ENCODE data around the gene OPN3. TPM values are rescaled to one million over a fixed set of nuclear protein-coding genes. Genes with fewer than 3 reads are reported as not detected.
A peak's percentile ranks its signal among the peaks of the same experiment; 100 is the strongest.

OPN3 gene
- total RNA-seq, 2 donors from 2014 or later, result 11.7 to 39.1 TPM

DNA sequence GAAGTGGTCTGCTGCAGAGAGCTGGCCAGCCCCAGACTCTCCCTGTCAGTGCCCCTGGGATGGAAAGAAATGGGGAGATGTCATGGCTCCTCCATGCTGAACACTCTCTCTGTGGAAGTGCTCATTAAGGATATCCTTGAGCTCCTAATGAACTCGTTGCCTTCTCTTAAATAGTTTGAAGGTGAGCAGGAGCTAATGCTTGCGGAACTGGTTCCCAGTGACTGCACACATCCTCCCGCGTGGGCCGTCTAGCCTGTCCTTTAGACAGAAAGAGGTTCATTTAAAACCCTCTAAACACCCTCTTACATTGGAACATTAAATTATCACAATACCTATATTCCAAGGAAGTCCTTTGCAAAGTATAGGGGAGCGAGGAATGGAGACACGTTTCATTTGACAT, 6.0 kb upstream of the OPN3 start:
- DNase-seq, result no peak
- H3K27me3 ChIP-seq, result no peaks in the 10 kb centered on the region
- no peaks in the 10 kb centered on the region for H3K9me3 ChIP-seq
- H3K9ac ChIP-seq (ENCODE audit: low read depth in 2 of 2, low read length in 2 of 2), result no peak overlapping the region
- H3K4me1 ChIP-seq, result no peaks in the 10 kb centered on the region
- no peak overlapping the region for H3K4me3 ChIP-seq
- TF ChIP-seq, protein P1, sequence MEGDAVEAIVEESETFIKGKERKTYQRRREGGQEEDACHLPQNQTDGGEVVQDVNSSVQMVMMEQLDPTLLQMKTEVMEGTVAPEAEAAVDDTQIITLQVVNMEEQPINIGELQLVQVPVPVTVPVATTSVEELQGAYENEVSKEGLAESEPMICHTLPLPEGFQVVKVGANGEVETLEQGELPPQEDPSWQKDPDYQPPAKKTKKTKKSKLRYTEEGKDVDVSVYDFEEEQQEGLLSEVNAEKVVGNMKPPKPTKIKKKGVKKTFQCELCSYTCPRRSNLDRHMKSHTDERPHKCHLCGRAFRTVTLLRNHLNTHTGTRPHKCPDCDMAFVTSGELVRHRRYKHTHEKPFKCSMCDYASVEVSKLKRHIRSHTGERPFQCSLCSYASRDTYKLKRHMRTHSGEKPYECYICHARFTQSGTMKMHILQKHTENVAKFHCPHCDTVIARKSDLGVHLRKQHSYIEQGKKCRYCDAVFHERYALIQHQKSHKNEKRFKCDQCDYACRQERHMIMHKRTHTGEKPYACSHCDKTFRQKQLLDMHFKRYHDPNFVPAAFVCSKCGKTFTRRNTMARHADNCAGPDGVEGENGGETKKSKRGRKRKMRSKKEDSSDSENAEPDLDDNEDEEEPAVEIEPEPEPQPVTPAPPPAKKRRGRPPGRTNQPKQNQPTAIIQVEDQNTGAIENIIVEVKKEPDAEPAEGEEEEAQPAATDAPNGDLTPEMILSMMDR (IDR thresholded peaks at IDR 0.05), result no peak
- intact Hi-C loops (cut with DNase I), result no loop called here
- no peaks in the 10 kb centered on the region for H3K36me3 ChIP-seq
- H3K27ac ChIP-seq, result no peak overlapping the region

DNA sequence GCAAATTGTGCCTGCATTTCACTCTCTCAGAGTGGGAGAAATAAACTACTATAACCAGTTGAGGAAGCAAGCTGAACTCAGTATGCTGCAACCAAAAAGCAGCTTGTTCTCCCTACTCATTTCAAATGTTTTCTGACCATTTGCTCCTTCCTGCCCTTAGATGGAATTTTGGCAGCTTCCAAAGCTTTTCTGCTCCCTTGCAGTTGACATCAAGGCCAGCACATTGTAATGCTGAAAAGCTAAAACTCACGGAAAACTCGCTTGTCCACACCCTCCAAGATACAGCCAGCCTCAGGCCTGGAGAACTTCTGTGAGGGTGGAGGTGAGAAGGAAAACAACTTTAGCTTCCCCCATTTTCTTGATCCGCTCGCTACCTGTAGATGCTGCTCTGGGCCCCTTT, 5.0 kb upstream of the OPN3 start:
- H3K4me1 ChIP-seq, result no peaks in the 10 kb centered on the region
- intact Hi-C loops (cut with DNase I), result no loop called here
- no peak overlapping the region for H3K27ac ChIP-seq
- no peak overlapping the region for H3K4me3 ChIP-seq
- no peaks in the 10 kb centered on the region for H3K27me3 ChIP-seq
- no peaks in the 10 kb centered on the region for H3K9me3 ChIP-seq
- H3K36me3 ChIP-seq, result no peaks in the 10 kb centered on the region
- TF ChIP-seq, protein P1 (IDR thresholded peaks at IDR 0.05), result no peak
- no peak overlapping the region for H3K9ac ChIP-seq (ENCODE audit: low read depth in 2 of 2, low read length in 2 of 2)
- DNase-seq, result no peak

DNA sequence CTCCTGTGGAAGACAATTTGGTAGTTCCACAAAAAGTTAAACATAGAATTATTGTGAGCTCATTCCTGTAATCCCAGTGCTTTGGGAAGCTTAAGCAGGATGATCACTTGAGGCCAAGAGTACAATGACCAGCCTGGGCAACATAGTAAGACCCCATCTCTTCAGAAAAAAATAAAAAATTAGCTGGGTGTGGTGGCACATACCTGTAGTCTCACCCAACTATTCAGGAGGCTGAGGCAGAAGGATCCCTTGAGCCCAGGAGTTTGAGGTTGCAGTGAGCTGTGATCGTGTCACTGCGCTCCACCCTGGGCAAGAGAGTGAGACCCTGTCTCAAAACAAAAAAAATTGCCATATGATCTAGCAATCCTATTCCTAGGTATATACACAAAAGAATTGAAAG, 4.1 kb upstream of the OPN3 start:
- Histone ChIP-seq H3K27me3 (no peaks in the 10 kb centered on the region), H3K4me1 (no peaks in the 10 kb centered on the region), H3K36me3 (no peaks in the 10 kb centered on the region), H3K4me3 (no peak overlapping the region), H3K9ac (ENCODE audit: low read depth in 2 of 2, low read length in 2 of 2) (no peak overlapping the region), H3K9me3 (no peaks in the 10 kb centered on the region), H3K27ac (no peak overlapping the region)
- DNase-seq, result no peak
- TF ChIP-seq, protein P1 (IDR thresholded peaks at IDR 0.05), result no peak
- intact Hi-C loops (cut with DNase I), result no loop called here

DNA sequence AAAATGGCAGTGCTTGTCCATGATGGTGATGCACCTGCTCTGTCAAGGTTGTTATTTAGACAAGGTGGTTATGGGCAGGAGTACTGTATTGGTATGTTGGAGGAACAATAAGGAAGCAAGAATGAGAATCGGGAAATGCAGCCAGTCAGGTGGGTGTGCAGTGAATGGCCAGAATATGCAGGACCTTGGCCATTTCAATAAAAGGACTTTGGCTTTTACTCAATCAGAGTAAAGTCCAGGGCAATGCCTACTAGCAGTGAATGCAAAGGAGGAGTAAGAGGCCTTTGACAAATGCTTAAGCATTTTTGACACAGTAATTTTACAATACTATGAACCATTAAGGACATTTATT, 2.4 kb upstream of the OPN3 start:
- H3K9ac ChIP-seq (ENCODE audit: low read depth in 2 of 2, low read length in 2 of 2), result no peak overlapping the region
- H3K4me3 ChIP-seq, result no peak overlapping the region
- H3K36me3 ChIP-seq, result no peaks in the 10 kb centered on the region
- intact Hi-C loops (cut with DNase I), result no loop called here
- H3K27ac ChIP-seq, result peak overlapping the region; percentile 3
- no peaks in the 10 kb centered on the region for H3K27me3 ChIP-seq
- TF ChIP-seq, protein P1 (IDR thresholded peaks at IDR 0.05), result no peak
- H3K9me3 ChIP-seq, result no peaks in the 10 kb centered on the region
- no peak for DNase-seq
- H3K4me1 ChIP-seq, result no peaks in the 10 kb centered on the region

DNA sequence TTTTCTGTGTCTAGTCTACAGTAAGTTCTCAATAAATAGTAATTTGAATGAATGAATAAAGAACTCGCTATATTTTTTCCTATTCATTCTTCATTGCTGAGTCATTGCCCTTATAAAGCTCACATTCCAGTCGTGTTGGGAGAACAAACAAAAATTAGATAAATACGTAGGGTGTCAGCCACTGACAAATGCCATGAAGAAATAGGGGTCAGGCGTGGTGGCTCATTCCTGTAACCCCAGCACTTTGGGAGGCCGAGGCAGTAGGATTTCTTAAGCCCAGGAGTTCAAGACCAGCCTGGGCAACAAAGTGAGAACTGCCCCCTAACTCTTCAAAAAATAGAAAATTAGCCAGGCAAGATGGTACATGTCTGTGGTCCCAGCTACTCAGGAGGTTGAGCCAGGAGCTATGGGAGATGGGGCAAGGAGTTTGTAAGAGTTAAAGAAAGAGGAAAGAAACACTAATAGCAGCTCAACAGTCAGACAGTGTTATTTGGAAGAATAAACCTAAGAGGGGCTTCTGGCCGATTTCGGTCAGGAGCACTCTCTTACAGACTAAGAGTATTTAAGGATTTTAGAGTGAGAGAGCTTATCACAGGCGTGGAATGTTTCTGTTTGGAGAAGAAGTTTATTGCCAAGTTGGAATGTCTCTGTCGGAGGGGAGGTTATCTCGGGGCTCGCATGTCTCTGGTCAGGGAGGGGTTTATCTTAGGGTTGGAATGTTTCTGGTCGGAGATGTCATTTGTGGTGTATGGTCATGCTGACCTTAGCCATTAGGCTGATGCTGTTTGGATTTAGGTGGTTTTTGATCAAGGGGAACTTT, 1.8 kb upstream of the OPN3 start:
- no peaks in the 10 kb centered on the region for H3K4me1 ChIP-seq
- intact Hi-C loops (cut with DNase I), result no loop called here
- no peak overlapping the region for H3K4me3 ChIP-seq
- peak overlapping the region; percentile 3 for H3K27ac ChIP-seq
- no peaks in the 10 kb centered on the region for H3K36me3 ChIP-seq
- no peaks in the 10 kb centered on the region for H3K9me3 ChIP-seq
- TF ChIP-seq, protein P1 (IDR thresholded peaks at IDR 0.05), result no peak
- H3K27me3 ChIP-seq, result no peaks in the 10 kb centered on the region
- no peak overlapping the region for H3K9ac ChIP-seq (ENCODE audit: low read depth in 2 of 2, low read length in 2 of 2)
- DNase-seq, result no peak
